DOHH2 (cell line): ENCODE results near the gene IQGAP1.

Experiments used
- EZH2phosphoT487 ChIP-seq: fragments of 200-600 bp; sonication (generic); IDR thresholded peaks from 2 replicates; pipeline ENCODE4 v1.6.1; 2017; ENCODE audit warnings: borderline replicate concordance, mild to moderate bottlenecking, antibody characterized with exemption, low read length, moderate library complexity, mixed read lengths
- TF ChIP-seq, protein P1 (sequence below): fragments of 200-600 bp; sonication (generic); IDR thresholded peaks from one replicate; pipeline ENCODE4 v1.5.1; 2014; ENCODE audit warnings: antibody characterized with exemption, mild to moderate bottlenecking, low read depth, low read length; ENCODE audit not compliant: poor library complexity, severe bottlenecking

DNA sequence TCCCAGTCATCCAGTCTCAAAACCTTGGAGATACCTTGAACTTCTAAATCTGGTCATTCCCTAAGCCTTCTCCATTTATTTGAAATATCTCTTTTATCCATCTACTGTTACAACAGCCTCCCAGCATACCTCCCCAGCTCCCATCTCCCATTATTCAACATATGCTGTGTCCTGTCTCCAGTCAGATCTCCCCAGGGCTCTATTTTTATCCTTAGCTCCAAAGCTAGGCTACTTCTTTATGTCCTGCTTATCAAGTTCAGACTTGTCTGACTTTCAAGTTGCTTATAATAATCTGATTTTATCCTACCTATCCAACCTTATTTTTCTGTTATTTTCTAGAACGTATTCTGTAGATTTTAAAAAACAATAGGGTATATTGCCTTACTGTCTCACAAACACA is 44.2 kb downstream of the IQGAP1 start:
- TF ChIP-seq, protein P1, sequence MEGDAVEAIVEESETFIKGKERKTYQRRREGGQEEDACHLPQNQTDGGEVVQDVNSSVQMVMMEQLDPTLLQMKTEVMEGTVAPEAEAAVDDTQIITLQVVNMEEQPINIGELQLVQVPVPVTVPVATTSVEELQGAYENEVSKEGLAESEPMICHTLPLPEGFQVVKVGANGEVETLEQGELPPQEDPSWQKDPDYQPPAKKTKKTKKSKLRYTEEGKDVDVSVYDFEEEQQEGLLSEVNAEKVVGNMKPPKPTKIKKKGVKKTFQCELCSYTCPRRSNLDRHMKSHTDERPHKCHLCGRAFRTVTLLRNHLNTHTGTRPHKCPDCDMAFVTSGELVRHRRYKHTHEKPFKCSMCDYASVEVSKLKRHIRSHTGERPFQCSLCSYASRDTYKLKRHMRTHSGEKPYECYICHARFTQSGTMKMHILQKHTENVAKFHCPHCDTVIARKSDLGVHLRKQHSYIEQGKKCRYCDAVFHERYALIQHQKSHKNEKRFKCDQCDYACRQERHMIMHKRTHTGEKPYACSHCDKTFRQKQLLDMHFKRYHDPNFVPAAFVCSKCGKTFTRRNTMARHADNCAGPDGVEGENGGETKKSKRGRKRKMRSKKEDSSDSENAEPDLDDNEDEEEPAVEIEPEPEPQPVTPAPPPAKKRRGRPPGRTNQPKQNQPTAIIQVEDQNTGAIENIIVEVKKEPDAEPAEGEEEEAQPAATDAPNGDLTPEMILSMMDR, result no peak
- TF ChIP-seq EZH2phosphoT487, result no peak
